SKM-1 treated with dmso at 0.1 percent for 144 hours (cell line): ENCODE results near the gene IFNGR2.
A peak's percentile ranks its signal among the peaks of the same experiment; 100 is the strongest.
"Not testable (repeated sequence)": the region's sequence is repeated elsewhere in the genome, so short reads cannot be mapped to it uniquely, and the experiment has no call there.

Experiments used
- DNase-seq: peaks from one replicate; lab custom pipeline; 2025; ENCODE audit not compliant: unreplicated experiment; lab: John Stamatoyannopoulos, UW

IFNGR2 gene

DNA sequence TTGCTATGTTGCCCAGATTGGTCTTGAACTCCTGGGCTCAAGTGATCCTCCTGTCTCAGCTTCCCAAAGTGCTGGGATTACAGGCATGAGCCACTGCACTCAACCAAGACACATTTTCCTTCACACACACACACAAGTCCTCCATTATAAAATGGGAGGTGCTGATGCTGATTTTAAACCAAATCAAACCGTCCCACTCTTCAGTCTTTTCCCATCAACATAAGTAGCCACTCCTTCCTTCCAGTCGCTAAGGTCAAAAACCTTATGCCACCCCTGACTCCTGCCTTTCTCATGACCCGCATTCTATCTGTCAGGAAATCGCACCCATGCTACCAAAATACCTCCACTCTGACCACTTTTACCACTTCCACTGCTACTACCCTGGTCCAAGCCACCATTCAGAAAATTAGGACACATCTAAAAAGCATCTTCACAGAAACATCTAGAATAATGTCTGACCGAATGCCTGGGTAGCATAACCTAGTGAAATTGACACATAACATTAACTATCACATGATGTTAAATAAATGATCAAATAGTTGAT, 28.0 kb upstream of the IFNGR2 start:
- no peak for DNase-seq

DNA sequence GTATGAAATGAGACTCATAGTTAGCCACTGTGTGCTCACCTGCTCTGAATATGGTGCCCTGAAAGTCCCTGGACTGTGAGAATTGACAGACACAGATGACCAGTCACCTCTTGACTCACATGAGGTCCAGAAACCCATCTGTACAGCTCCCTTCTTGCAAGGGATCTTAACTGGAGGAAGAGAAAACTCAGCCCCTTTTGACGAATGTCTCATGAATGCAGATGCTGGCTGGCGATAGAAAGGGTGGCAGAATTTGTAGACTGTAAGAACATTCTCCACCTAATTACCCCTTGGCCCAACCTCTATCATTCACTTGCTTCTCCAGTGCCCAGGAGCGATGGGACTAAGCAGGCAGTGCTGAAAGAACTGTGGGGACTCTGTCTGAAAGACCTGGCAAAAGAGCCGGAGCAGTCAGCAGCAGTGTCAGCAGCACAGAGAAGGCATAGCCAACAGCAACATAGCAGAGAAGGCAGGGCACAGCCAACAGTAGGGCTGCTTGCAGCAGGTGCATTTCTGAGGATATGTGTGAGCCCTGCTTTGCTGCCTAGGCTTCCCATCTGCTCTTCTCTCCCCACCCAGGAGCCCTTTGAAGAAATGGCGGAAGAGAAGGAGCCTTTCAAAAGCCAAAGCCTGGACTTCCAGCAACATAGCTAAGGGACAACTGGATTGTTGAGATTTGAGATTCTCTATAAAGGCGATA, 25.8 kb upstream of the IFNGR2 start:
- DNase-seq = no peak

DNA sequence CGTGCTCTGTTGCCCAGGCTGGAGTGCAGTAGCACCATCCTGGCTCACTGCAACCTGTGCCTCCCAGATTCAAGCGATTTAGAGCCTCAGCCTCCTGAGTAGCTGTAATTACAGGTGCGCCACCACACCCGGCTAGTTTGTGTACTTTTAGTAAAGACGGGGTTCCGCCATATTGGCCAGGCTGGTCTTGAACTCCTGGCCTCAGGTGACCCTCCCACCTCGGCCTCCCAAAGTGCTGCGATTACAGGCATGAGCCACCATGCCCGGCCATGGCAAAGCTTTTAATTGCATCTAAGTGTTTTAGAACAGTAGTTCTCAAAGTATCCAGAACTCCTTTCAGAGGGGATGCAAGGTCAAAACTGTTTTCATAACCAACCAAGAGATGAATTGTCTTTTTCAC, 25.1 kb upstream of the IFNGR2 start:
- no peak for DNase-seq

DNA sequence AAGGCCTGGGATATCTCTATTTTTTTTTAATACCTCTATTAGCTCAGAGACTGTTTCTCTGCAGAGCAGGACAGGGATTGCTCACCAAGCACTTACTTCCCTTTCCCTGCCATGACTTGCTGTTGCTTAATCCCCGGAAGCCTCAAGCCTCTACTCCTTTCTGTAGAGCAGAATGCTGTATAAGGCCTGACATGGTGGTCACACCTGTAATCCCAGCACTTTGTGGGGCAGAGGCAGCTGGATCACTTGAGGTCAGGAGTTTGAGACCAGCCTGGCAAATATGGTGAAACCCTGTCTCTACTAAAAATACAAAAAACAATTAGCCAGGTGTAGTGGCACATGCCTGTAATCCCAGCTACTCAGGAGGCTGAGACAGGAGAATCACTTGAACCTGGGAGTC, 23.3 kb upstream of the IFNGR2 start:
- peak; percentile 95 for DNase-seq

DNA sequence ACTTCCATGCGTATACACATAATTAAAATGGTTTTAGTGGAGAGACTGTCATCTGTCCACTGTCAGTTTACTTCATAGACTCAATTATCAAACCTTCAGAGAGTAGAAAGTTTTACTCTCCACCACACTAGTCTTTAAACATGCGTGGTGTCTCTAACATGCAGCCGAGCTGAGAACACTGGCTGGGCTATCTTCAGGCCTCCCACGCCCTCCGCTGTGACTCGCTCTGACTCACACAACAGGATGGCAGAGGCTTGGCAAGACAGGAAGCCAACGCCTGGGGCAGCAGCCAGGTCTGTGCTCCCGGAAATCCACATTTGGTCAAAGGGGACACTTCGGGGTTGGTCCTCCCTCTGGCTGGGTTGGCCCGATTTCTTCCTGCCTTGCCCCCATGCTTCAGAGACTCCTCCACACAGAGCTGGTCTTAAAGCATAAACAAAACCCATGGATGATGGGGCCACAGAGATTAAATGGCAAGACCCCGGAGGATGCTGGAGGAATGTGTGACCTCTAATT, 22.7 kb upstream of the IFNGR2 start:
- peak; percentile 68 for DNase-seq

DNA sequence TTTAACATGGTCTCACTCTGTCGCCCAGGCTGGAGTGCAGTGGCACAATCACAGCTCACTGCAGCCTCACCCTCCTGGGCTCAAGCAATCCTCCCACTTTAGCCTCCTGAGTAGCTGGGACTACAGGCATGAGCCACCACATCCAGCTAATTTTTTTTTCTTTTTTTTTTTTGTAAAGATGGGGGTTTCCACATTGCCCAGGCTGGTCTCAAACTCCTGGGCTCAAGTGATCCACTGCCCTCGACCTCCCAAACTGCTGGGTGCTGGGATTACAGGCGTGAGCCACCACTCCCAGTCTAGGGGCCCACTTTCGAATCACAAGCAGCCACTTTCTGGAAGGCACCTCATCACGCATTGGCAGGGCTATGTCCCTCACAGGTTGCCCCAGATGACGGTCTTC, 21.8 kb upstream of the IFNGR2 start:
- DNase-seq = not testable (repeated sequence)

DNA sequence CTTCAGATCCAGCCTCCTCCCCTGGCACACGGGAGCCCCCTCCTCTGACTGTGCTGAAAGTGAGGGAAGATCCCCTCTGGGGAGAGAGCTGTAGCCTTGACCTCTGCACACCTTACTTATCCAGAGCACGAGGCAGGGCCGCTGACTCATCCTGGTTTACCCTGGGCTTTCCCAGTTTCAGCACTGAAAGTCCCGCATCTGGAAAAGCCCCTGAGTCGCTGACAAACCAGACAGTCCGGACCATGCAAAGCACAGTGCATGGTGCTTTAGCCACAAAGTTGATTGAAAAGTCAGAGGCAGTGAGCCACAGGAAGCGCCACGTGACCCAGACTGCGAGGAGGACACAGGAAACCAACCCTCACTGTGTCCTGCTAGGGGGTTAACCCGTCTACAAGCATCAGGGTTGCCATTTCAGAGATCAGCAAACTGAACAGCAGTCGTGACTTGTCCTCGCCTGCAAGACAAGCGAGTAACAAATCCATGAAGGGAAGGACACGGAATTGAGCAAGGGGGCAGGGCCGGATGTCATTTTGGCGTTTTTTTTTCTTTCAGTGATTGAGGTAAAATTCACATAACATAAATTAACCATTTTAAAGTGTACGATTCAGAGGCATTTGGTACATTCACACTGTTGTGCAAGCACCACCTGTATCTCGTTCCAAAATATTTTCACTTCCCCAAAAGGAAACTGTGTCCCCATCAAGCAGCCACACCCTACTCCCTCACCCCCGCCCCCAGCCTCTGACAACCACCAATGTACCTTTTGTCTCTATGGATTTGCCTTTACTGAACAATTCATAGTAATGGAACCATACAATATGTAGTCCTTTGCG, 19.9 kb upstream of the IFNGR2 start:
- DNase-seq = peak; percentile 70

DNA sequence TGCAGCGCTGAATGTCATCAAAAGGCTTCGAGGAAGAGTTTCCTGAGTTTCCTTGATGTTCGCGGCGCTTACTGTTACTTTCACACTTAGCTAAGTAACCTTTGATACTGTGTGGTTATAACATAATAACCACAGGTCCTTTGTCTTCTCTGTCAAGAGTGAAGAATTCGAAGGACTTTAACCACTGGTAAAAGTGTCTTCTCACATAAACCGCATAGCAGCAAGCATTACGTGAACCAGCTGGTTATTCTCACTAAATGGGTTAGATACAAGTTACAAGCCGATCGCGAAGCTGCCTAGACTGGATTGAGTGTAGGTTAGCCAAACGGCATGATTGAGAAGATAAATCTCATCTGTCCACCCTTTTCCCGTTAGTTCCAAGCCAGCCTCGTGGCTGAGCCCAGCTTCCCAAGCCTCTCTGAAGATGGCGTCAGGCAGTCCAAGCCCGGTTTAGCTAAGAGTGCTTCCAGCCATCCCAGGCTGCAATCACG, 18.3 kb upstream of the IFNGR2 start:
- no peak for DNase-seq

DNA sequence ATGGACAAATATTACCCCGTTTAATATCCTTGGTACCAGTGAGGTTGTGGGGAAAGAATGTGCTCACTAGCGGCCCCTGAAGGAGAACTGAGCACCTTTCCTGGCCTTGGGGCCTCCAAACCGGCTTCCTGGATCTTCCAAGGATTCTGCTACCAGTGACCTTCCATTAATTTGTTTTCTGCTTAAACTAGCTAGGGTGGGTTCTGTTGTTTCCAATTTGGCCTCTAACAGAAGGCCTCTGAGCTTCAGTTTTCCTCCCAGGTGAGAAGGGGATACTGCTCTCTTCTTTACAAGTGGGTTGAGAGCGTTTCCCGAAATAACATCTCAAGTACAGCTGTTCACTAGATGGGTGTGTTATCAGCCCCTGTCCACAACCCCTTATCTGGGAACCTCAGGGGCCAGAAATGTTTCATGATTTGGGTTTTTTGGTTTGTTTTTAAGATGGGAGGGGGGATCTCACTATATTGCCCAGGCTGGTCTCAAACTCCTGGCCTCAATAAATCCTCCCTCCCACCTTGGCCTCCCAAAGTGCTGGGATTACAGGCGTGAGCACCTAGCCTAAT, 16.9 kb upstream of the IFNGR2 start:
- no peak for DNase-seq

DNA sequence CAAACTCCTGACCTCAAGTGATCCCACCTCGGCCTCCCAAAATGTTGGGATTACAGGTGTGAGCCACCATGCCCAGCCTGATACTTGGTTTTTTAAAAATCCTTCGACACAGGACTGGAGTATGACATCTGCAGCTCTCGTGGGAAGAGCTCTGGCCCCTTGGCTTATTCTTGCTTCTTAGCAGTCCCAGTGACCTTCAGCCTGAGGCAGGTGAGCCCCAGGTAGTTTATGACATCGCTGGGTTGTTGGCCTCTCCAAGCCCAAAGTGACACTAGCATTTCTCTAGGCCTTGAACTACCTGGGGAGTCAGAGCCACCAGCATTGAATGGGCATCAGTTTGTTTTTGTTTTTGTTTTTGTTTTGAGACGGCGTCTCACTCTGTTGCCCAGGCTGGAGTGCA, 15.9 kb upstream of the IFNGR2 start:
- DNase-seq = no peak

DNA sequence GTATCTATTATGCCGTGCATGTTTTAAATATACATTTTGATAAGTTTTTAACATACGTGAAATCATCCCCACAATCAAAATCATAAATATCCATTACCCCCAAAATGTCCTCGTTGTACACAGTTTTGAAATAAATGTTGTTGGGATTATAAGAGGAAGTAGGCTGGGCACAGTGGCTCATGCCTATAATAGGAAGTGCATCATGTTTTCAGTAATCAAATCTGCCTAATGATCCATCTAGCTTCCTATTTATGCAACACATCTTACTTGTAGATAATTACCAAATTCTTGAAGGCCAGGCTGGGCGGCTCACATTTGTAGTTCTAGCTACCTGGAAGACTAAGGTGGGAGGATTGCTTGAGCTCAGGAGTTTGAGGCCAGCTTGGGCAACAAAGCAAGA, 15.0 kb upstream of the IFNGR2 start:
- DNase-seq = peak; percentile 84

DNA sequence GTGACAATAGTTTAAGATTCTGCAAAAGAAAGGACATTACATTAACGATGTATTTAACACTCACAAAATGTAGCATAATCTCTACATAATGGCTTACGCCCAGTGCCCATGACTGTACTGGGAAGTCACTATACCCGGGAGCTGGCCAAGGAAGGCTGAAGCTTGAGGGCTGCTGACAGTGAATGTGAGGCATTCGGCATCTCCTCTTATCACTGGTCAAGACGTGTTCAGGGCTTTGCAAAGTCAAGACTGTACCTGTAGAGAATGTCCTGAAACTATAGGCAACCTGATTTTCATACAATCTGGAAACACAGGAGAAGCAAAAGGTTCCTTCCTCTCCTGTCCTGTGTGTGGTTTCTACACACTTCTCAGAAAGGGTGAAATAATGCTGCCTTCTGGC, 12.7 kb upstream of the IFNGR2 start:
- no peak for DNase-seq

DNA sequence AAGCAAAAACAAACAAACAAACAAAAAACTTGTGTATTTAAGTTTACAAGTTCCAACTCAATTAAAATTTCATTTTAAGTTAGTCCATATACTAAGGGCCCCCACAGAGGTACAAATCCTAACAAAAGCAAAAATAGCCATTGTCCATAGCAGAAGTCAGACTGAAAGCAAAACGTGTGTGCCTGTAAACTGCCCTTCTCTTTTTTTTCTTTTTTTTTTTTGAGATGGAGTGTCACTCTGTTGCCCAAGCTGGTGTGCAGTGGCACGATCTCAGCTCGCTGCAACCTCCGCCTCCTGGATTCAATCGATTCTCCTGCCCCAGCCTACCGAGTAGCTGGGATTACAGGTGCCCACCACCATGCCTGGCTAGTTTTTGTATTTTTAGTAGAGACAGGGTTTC, 11.6 kb upstream of the IFNGR2 start:
- no peak for DNase-seq

DNA sequence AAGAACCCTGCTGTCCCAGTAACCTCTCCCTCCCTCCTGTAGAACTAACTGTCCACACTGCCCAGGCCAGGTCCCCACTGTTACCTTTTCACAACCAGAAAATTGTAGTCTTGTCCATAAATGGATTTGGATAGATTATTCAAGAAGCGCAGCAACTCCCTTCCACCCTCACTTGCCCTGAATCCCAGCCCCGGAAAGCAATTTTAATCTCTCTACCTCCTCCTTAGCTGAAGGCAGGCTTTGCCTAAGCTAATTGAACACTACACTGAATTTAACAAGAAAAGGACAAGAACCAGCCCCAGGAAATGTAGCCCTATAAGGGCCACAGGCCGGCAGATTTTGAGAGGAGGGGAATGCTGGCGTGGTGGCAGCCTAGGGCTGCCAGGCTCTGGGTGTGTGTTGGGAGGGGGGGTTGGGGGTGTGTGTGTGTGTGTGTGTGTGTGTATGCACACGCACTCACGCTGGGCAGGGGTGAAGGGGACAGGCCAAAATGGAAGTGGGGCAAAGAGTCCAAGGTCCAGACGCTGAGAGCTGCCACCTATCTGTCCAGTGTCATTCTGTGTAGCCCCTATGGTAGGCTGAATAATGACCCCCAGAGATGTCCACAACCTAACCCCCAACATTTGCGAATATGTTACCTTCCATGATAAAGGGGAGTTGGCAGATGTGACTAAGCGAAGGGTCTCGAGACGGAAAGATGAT, 10.8 kb upstream of the IFNGR2 start:
- DNase-seq = no peak

DNA sequence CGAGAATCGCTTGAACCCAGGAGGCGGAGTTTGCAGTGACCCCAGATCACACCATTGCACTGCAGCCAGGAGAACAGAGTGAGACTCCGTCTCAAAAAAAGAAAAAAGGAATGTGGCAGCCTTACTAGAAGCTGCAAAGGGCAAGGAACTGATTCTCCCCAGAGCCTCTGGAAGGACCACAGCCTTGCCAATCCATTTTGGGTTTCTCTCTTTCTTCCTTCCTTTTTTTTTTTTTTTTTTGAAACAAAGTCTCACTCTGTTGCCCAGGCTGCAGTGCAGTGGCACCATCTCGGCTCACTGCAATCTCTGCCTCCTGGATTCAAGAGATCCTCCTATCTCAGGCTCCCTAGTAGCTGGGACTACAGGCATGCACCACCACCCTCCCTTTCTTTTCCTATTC, 9.9 kb upstream of the IFNGR2 start:
- no peak for DNase-seq

DNA sequence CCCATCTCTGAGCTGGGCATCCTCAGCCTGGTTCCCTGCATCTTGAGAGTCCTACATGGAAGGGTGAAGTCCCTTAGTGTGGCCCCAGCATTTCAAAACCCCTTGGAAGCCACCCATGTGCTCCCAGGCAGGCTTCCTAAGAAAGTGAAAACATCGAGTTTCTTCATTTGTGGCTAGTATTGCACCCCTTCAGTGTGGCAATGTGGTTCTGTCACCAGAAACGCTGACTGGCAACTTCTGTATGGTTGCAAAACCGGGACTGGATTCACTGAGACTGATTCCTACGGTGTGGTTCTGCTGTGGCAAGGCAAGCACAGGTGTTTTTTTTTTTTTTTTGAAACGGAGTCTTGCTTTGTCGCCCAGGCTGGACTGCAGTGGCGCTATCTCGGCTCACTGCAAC, 9.0 kb upstream of the IFNGR2 start:
- peak; percentile 92 for DNase-seq

DNA sequence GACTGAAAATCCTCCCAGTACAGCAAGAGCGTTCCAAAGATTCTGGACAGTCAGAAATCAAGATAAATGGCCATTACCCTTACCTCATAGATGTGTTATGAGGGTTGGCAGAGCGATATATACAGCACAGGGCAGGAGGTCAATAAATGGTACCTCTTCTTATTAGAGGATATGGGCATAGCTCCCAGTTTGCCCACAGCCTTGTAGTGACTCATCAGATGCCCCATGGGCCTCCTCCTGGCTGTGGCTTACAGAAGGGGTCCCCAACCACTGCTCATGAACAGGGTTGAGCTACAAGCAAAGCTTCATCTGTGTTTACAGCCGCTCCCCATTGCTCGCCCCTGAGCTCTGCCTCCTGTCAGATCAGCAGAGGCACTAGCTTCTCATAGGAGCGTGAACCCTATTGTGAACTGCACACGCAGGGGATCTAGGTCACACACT, 7.3 kb upstream of the IFNGR2 start:
- no peak for DNase-seq

DNA sequence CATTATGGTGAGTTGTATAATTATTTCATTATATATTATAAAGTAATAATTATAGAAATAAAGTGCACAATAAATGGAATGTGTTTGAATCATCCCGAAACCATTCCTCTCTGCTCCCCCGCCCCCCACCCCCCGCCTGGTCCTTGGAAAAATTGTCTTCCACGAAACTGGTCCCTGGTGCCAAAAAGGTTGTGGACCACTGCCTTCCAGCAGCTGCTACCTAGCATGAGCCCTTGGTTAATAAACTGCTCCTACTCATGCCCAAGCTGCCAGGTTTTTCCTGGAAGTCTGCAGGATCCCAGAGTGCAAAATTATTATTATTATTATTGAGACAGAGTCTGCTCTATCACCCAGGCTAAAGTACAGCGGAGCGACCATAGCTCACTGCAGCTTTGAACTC, 6.8 kb upstream of the IFNGR2 start:
- DNase-seq = no peak

DNA sequence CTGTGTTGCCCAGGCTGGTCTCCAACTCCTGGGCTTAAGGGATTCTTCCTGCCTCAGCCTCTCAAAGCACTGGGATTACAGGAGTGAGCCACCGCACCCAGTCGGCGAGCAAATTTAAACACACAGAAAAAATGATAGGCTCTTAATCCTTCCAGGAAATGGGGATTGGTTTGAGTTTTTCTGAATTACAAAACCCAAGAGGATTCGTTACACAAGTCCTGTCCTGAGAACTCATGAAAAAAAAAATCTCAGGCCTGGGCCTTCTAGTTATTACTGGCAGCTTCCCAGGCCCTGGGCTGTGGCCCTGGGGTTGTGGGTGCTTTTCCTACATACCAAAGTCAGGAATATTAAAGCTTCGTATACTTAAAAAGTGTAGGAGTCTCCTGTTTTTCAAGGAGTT, 6.3 kb upstream of the IFNGR2 start:
- no peak for DNase-seq

DNA sequence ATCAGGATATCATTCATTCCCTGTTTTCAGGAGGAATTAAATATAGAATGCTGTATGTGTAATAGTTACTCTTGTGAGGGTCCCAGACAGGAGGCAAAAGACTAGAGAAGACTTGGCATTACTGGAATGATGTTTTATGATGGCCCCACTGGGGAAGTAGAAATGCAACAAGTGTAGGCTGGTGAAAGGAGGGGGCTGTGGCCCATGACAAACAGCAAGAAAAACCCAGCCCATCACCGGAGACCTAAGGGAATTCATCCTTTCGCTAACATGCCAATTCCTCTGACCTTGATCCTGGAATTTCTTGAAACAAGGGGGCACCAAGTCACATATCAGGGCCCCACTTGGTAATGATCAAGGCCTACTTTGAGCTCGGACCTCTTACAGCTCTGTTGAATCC, 5.5 kb upstream of the IFNGR2 start:
- DNase-seq = no peak

DNA sequence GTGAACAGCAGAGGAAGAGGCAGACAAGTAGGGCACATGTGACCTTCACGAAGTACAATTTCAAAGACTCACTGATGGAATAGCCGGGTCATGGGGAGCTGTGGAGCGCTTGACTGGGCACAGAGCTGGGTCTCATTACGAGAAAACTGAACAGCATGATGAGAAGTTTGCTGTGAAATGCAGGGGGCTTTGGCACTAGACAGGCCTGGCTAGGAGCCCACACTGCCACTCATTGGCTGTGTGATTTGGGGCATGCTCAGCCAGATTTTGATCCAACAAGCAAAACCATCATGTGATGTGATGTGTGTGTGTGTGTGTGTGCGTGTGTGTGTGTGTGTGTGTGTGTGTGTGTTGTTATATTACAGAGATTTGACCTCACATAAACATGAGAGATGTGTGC, 4.9 kb upstream of the IFNGR2 start:
- no peak for DNase-seq
